Activated effector memory CD4-positive, alpha-beta T cell treated with anti-CD3 and anti-CD28 coated beads, Interleukin-2, amount 50 U/mL, for 16 hours (primary cell): ENCODE measurements around the gene COL6A2.
"Not testable (repeated sequence)": the region's sequence is repeated elsewhere in the genome, so short reads cannot be mapped to it uniquely, and the experiment has no call there.

Experiments
- DNase-seq: peaks from one replicate; pipeline ENCODE4 v3.0.0-alpha.2; 2020

COL6A2 gene

DNA sequence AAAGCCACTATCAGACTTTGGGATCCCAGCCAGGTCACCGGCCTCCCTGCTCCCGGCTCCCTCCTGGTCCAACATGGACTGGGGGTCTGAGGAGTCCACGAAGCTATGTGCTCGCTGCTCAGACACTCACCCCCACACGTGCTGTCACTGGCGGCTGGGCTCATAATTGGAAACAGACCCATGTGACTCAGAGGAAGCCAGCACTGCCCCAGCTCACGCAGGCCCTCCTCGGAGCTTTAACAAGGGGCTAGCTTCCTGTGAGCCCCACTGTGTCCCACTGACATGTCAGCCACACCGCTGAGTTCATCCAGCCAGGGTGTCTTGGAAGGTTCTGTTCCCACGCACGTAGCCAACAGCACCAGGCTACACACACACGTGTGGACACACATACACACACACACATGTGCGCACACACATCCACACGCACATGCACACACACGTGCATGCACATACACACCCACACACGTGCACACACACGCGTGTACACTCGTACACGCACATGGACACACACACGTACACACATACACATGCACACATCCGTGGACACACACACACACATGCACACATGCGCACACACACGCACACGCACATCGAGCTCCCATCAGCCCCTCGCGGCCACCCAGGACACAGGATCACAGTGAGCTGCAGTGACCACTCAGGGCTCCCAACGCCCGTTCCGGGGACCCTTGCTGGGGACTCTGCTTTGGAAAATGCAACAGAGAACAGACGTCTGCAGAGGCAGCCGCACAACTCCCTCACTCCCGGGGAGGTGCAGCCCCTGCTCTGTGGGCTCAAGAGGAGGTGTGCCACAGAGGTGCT lies 18.4 kb upstream of the COL6A2 start:
- peak; percentile 44 for DNase-seq

DNA sequence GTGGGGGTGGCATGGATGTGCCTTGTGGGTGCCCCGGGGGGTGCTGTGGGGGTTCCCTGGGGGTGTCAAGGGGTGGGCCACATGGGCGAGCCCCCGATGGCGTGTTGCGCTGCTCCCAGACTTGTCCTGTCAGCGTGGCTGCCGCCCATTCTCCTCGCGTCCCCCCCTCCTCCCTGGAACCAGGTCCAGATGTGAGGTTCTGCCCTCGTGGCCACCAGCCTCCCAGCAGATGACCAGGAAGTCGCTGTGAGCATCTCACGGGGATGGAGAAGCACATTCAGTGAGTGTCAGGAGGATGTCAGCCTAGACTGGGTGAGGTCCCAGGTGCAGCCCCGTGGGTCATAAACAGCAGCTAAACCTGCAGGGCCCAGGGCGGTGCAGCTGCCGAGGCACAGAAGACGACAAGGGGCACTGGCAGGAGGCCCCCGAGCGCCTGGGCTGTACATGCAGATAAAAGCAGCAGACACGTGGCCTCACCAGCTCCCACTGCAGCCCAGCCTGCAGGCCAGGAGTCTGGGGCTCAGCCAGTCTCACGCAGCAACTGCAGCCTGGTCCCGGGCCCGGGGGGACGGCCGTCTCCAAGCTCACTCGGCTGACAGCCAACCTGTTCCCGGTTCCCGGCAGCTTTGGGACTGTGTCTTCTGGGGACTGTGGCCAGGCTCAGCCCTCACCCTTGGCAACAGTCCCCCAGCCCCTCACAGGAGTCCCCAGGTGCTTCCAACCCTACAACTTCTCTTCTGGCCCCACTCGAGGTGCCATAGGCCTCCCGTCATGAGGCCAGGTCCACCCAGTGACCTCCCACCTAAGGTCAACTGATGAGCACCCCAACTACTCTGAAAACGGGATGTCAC lies 17.5 kb upstream of the COL6A2 start:
- peak; percentile 61 for DNase-seq

DNA sequence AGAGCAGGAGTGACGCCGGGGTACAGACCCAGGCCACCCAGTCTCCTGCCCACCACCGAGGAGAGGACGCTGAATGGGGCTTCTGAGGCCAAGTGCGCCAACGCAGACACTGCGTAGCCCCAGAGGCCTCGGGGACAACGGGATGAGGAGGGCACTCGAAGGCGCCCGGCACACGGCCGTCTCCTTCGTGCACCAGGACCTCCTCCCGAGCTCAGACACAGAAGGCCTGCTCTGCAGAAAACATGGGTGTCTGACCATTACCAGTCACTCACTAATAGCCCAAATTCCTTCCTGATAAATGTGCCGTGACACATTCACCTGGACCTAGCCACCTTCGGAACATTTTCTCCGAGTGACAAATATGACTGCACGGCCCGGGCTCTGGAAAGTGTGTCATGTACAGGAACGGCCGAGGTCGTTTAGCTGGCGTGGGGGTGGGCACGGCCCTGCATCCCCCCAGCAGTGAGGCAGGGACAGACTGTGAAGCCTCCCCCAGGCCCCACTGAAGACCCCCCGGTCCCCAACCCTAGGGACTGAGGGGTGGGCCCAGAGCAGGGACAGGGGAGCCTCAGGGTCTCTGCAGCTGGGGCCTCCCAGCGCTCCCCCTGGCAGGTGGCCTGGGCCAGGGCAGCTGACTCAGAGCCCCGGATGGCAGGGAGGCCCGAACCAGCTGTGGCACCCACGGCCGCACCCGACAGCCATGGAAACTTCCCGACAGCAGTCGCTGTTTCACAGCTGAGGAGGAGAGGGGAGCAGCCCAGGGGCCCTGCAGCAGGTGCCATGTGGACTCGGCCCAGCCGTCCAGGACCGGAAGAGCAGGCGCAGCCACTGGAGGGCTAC lies 16.7 kb upstream of the COL6A2 start:
- no peak for DNase-seq

DNA sequence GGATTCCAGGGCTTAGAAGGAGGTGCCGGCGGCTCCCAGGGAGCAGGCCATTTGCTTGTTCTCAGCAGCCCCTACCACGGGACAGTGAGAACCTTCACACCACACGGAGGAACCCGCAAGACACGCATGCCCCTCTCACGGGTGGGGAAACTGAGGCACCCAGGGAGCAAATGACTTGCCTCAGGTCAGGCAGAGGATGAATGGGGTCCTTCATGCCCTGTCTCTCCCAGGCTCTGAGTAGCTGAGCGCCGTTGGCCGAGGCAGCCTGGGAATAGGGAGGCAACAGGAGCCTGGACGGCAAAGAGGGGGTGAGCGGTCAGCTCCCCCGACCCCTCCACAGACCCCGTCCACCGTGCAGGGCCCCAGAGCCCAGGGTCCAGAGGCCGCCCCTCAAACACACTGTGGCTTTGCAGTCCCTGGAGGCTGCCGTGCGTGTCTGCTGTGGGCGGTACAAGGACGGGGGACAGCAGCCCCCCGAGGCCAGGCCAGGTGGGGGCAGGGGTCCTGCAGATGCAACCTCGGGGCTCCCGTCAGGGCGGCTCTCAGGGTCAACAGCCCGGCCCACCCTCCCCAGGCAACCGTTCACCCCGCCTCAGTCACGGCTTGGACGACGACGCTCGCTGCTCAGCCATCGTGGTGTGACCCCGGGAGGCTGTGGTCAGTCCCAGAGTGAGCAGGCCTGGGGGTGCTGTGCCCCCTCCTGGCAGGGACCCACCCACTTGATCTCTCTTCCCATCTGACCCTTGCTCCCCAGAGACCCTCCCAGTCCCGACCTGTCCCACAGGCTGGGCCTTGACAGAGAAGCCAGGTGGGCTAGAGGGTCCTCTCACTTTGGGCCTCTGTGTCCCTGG lies 15.8 kb upstream of the COL6A2 start:
- DNase-seq = no peak

DNA sequence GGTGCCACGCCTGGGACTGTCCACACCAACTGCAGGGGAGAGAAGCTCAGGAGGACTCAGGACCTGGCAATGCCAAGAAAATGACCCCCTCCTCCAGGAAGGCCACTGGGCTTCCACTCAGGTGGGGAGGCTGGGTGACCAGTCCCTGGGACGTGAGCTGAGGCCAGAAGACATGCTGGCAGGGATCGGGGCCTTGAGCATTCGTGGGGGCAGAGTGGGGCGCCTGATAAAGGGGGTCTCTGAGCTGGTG lies 15.3 kb upstream of the COL6A2 start:
- DNase-seq = no peak

DNA sequence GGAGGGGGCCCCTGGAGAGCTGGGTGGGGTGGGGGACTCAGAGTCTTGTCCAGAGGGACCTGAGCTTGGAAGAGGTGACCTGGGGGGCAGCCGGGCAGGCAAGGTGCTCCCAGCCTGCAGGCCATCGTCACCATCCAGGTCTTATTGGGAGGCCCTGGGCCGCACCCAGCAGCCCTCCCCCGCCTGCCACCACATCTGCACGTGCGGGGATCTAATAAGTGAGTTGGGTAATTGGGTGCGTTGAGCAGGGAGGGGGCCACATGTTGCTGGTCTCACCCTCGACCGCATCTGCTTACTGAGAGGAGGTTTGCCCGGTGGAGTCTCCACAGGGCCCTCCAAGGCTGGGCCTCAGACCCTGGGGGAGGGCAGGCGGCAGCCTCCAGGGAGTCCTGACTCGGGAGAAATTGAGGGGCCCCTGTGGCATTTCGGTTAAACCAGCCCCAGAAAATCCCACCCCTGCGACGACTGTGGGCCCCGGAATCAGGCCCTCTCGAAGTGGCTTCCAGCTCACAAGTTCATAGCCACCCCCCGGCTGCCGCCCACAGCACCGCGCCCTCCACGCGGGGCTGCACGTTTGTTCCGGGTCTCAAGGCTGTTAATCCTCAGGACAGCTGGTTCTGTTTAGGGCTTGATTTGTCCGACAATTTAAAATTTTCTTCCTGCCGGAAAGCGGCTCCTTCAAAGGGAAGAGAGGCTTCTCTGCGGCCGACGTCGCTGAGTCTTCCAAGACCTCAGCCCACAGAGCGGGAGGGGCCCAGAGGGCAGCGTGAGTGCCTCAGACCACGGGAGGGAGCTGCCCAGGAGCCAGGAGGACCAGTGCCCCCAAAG lies 14.7 kb upstream of the COL6A2 start:
- DNase-seq = no peak

DNA sequence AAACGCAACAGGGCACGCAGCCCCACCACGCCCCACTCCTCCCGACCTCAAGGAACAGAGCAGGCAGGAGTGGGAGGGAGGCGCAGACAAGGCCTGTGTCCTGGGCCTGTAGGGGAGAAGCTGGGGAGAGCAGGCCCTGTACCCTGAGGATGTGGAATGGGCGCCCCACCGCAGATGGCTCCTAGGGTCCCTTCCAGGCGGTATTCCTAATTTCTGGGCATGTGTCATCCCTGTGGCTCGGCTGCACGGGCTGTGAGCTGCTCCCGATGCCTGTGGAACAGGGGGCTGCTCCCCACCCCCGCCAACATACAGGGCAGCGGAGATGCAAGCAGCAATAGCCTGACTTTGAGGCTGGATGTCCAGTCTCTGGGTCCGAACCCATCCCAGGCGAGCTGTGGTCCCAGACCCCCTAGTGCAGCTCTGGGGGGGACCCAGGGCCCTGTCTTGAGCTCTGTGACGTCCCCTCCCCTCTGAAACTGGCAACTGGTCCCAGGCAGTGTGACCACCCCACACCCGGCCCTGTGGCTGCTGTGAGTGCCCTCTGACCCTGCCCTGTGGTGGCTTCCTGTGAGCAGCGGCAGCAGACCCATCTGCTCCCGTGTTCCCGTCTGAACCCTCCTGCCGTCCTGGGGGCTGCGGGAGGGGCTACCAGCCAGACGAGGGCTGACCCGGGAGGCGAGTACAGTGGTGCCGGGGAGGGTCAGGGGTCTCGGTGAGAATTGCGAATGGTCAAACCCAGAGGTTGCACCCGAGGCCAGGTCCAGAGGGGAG lies 13.9 kb upstream of the COL6A2 start:
- DNase-seq = no peak

DNA sequence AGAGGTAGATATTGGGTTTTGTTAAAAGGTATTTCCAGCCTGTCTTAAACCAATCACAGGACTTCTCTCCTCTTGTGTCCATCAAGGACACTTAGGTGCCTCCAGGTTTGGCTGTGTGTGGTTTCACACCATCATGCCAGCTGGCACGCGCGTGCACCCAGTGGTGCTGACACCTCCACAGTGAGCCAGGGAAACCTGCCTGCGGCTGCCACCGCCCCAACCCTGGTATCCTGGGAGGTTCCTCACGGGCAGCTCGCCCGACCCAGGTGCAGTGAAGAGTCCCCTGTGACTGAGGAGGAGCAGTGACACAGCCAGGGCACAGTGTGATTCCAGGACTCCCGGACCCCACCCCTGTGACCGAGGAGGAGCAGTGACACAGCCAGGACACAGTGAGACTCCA lies 13.2 kb upstream of the COL6A2 start:
- no peak for DNase-seq

DNA sequence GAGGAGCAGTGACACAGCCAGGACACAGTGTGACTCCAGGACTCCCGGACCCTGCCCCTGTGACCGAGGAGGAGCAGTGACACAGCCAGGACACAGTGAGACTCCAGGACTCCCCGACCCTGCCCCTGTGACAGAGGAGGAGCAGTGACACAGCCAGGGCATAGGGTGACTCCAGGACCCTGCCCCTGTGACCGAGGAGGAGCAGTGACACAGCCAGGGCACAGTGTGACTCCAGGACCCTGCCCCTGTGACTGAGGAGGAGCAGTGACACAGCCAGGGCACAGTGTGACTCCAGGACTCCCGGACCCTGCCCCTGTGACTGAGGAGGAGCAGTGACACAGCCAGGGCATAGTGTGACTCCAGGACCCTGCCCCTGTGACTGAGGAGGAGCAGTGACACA lies 12.7 kb upstream of the COL6A2 start:
- DNase-seq = not testable (repeated sequence)

DNA sequence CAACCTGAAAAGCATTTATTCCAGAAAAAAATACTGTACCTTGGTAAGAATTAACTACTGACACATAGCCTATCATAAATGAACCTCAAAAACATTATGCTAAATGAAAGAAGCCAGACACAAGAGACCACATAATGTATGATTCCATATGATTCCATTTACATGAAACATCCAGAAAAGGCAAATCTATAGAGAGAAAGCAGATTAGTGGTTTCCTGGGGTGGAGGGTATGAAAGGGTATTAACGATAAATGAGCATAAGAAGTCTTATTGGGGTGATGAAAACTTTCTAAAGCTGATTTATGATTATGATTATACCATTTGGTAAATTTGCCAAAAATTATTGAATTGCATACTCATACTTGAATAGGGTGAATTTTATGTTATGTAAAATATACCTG lies 10.3 kb upstream of the COL6A2 start:
- DNase-seq = no peak

DNA sequence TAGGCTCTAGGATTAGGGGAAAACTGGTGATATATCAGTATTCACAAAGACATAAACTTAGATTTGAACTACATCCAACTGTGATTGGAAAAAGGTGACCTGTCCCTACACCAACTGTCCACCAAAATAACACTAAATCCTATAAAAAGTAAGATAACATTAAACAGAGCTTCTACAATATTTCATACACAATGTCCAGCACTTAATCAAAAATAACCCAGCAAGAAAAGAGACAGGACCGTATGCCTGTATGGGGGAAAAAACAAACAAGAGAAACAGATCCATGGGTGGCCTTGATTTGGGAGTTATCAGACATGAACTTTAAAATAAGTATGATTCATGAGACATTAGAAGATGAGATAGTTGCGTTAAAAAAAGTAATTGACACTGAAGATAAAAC lies 9.7 kb upstream of the COL6A2 start:
- DNase-seq = no peak

DNA sequence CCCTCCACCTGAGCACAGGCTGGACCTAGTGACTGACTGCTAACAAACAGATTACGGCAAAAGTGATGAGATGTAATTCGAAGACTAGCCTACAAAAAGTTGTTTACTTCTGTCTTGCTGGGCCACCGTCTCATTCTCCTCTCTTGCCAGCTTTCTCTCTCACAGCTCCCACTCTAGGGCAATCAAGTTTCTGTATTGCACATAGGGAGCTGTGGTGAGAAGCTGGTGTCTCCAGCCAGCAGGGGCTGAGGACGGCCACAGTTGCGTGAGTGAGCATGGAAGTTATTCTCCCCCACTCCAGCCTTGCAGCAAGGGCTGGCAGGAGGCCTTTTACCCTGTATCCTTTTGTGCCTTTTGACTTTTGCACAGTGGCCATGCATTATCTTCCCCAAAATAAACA lies 8.6 kb upstream of the COL6A2 start:
- no peak for DNase-seq

DNA sequence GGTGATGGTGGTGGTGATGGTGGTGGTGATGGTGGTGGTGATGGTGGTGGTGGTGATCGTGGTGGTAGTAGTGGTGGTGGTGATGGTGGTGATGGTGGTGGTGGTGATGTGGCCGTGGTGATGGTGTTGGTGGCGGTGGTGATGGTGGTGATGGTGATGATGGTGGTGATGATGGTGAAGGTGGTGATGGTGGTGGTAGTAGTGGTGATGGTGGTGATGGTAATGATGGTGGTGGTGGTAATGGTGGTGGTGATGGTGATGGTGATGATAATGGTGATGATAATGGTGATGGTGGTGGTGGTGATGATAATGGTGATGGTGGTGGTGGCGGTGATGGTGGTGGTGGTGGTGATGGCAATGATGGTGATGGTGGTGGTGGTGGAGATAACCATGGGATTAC lies 6.8 kb upstream of the COL6A2 start:
- no peak for DNase-seq

DNA sequence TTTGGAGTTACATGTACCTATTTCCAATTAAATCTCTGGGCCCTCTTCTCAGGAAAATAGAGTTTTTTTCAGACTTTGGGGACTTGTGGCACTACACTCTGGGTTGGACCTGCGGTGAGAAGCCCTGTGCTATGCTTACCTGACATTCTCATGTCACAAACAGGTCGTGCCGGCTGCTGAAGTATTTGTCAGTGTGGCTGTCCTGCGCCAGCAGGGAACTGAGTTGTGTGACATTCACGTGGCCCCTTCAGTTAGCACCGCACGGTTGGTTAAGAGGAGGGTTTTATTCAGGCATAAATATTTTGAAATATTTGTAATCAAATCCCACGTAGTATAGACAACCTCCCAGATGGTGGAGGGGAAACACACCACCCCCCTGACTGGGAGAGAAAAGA lies 6.3 kb upstream of the COL6A2 start:
- no peak for DNase-seq

DNA sequence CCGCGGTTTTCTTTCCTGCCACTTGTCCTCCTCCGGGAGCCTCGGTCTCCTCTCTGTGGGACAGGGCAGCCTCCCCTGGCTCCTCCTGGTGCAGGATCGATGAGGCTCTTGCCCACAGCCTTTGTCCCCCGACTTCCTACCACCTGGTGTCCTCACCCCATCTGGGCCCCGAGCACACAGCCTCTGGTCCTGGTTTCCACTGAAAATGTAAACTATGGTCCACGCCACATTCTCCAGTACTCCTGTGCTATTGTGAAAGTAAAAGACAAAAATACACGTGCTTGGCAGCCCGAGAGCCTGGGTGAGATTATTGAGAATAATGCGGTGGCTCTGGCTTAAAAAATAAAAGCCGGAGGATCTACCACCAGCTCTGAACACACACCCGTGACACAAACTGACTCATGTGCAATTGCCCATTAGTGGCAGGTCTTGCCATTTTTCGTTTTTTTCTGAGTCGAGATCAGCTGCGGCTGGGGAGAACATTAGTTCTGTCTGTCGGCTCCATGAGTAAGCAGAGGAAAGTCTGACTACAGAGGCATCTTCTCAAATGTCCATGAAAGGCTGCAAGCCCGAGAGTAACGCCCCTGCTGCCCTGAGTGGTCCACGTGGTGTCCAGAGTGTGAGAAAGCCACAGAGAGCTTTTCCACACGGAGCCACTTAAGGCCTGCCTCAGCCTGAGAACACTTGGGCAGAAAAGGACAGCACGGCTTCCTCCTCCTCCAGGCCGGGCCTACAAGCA lies 5.7 kb upstream of the COL6A2 start:
- no peak for DNase-seq

DNA sequence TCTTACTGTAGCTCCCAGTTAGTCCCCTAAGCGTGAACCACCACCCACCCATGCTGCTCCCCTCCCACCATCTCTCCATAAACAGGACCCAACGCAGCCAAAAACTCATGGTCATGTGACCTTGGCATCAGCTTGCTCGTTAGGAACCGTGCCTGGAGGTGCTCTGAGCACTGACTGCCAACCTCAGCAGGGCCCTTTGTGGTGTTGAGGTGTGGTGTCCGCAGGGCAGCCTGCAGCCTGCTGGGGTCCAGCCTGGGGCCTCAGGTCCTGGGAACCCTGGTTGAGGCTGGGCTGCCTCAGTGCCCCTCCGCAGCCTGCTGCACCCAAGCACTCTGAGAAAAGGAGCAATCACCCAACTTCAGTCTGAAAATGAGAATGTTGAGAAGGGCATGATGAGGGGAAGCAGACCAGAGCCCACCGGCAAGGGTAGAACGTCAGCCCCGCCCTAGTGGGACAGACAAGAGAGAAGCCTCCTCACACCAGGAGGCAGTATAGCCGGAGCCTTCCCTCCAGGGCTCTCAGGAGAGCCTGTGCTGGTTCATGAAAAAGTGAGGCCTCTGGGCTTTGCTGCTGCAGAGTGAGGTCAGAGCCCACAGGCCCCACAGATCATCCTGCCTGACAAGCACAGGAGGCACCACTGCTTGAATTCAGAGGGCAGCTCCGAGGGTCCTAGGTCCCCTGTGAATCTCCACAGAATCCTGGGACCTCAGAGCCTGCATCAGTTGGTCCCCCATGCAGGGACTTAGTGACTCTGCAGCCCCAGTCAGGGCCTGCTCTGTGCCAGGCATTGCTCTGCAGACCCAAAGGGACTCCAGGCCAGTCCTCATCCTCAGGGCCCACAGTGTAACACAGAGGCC lies 4.9 kb upstream of the COL6A2 start:
- DNase-seq = no peak

DNA sequence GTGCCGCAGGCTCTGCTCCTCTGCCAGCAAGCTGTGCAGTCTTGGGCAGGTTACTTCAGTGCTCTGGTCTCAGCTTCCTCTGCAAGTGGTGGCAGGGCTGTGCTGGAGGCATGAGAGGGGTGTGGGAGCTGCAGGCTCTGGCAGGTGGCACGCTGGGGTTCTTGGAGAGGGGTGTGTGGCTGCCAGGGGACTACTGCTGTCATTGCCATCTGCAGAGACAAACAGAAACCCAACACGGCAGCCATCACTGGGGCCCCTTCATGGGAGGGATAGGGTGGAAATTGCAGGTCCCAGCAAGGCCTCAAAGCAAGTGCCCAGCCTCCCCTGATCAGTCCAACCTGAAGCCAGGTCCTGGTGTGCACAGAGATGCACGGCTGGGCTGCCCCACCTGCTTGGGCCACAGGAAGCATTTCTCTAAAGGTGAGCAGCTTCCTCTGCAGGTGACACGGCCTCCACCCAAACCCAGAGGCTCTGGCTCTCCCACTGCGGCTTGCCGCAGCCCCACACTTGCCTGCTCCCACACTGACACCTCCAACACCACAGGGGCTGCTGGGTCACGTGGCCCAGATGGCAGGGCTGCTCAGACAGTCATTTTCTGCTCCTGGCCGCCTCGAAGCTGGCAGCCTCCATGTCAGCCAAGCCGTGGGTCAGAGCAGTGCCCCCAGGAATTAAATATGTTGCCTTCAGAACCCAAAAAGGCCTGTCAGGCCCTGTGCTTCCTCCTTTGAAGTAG lies 4.1 kb upstream of the COL6A2 start:
- DNase-seq = peak; percentile 61

DNA sequence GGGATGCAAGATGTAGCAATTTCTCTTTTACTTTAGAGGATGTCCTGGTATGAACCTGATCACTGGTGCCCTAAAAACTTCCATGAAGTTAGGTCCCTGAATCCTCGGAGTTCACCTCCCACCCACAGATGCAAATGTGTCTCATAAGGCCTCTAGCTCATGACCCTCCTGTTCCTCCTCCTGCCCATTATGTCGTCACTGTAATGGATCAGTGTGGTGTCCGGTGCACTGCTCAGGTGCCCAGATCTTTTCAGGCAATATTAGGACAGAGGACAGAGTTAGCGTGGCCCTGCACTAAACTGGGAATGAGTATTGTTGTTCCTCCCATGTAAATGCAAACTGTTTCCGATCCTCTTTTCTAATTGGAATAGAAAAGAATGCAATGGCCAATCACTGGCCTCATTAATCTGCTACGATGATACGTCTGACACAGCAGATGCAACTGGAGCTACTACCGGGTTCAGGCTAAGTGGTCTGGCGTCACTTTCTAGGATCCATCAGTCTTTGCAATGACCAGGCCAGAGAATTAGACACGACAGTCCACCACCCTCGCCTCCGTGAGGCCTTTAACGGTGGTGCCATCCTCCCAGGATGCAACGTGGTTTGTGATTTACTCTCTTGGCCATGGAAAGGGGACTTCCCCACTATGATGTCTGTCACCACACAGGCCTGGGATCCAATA lies 3.4 kb upstream of the COL6A2 start:
- no peak for DNase-seq
